ENCODE data around the gene WNT11.

The WNT11 gene

GRCh38 chr11:76237000-76237649 is 30.8 kb upstream of the WNT11 start:
- no peak for DNase-seq

- DNase-seq: no peak
These were observed 30.0 kb upstream of the WNT11 start for GRCh38 chr11:76236092-76236999.

GRCh38 chr11:76235233-76236091 is 29.2 kb upstream of the WNT11 start:
- peak; percentile 78 for DNase-seq

GRCh38 chr11:76234416-76235232 is 28.3 kb upstream of the WNT11 start:
- DNase-seq: no peak

- DNase-seq: no peak
These were observed 27.7 kb upstream of the WNT11 start for GRCh38 chr11:76234021-76234415.

- DNase-seq: no peak
These were observed 27.1 kb upstream of the WNT11 start for GRCh38 chr11:76233196-76233921.

GRCh38 chr11:76232026-76232665 is 25.8 kb upstream of the WNT11 start:
- no peak for DNase-seq

- no peak for DNase-seq
These were observed 24.9 kb upstream of the WNT11 start for GRCh38 chr11:76231121-76231738.

GRCh38 chr11:76230392-76230791 is 24.1 kb upstream of the WNT11 start:
- no peak for DNase-seq

- DNase-seq: no peak
These were observed 23.5 kb upstream of the WNT11 start for GRCh38 chr11:76229690-76230240.

GRCh38 chr11:76228875-76229149 is 22.5 kb upstream of the WNT11 start:
- no peak for DNase-seq

GRCh38 chr11:76228071-76228874 is 22.0 kb upstream of the WNT11 start:
- no peak for DNase-seq

- DNase-seq: no peak
These were observed 20.3 kb upstream of the WNT11 start for GRCh38 chr11:76226626-76227025.

- DNase-seq: no peak
These were observed 18.9 kb upstream of the WNT11 start for GRCh38 chr11:76225122-76225611.

- no peak for DNase-seq
These were observed 18.3 kb upstream of the WNT11 start for GRCh38 chr11:76224461-76225121.

- no peak for DNase-seq
These were observed 15.1 kb upstream of the WNT11 start for GRCh38 chr11:76221365-76221764.

GRCh38 chr11:76219243-76219642 is 12.9 kb upstream of the WNT11 start:
- DNase-seq: no peak

GRCh38 chr11:76218449-76219178 is 12.3 kb upstream of the WNT11 start:
- no peak for DNase-seq

Data from SIG-M5 (cell line).